Activated CD4-positive, alpha-beta memory T cell treated with anti-CD3 and anti-CD28 coated beads, Interleukin-2, amount 10 ng/mL, durations not matched to agents 7 days and 5 days (primary cell): ENCODE data around the gene MRPL45. TPM values are rescaled to one million over a fixed set of nuclear protein-coding genes. Genes with fewer than 3 reads are reported as not detected.

Experiments
- total RNA-seq, 2 experiments: library from RNA; stranded (reverse); gene quantifications; one replicate each; pipeline ENCODE4 v1.2.3, GENCODE V29; 2021

MRPL45 gene
- total RNA-seq, 2 experiments from 2014 or later = 25.2 to 26.9 TPM

Other genes starting within 250 kb of the MRPL45 start
- not detected for gene TBC1D3C, start 228.5 kb upstream of the MRPL45 start, total RNA-seq
- gene TBC1D3E, start 169.2 kb upstream of the MRPL45 start, total RNA-seq = not detected
- gene TBC1D3, start 104.6 kb upstream of the MRPL45 start, total RNA-seq = not detected
- under 1 TPM in 1 of 2 experiments, not detected in 1; 0.08 TPM for gene GPR179, start 46.8 kb downstream of the MRPL45 start, total RNA-seq
- 10 to 100 TPM; 14.1 to 15.0 TPM for gene SOCS7, start 54.7 kb downstream of the MRPL45 start, total RNA-seq
- under 1 TPM; 0.73 to 0.81 TPM for gene ARHGAP23, start 131.3 kb downstream of the MRPL45 start, total RNA-seq